Thoracic aorta (tissue), 2 donors: Measurements from ENCODE around the gene SGIP1. TPM values are rescaled to one million over a fixed set of nuclear protein-coding genes. Genes with fewer than 3 reads are reported as not detected.

Source experiments
- ATAC-seq: fragments of 150-250 bp; one replicate; pipeline ENCODE4 v1.8.0; 2017; ENCODE audit warnings: low read depth; ENCODE audit not compliant: insufficient number of reproducible peaks, low FRiP score
- DNase-seq: peaks from one replicate; pipeline ENCODE4 v3.0.0-alpha.2; 2020; ENCODE audit warnings: low spot score
- H3K27ac ChIP-seq, 2 donors: fragments of 200-600 bp; sonication (generic); 1 replicate in 1 of 2; 2 replicates in 1 of 2; pipeline ENCODE4 v1.5.1; 2016; ENCODE audit warnings: mild to moderate bottlenecking in 2 of 2, moderate library complexity in 2 of 2
- H3K27me3 ChIP-seq: fragments of 200-600 bp; sonication (generic); replicated peaks from 2 replicates; pipeline ENCODE4 v1.6.0; 2016; ENCODE audit warnings: mild to moderate bottlenecking; ENCODE audit not compliant: insufficient read depth
- H3K36me3 ChIP-seq: fragments of 200-600 bp; sonication (generic); one replicate; pipeline ENCODE4 v1.5.1; 2016
- H3K4me1 ChIP-seq, 2 donors: fragments of 200-600 bp; sonication (generic); 1 replicate in 1 of 2; 2 replicates in 1 of 2; pipeline versions ENCODE4 v1.5.1 to v1.6.0; 2016; ENCODE audit warnings: low read depth in 2 of 2, mild to moderate bottlenecking in 1 of 2; ENCODE audit not compliant: control insufficient read depth in 1 of 2
- H3K4me3 ChIP-seq: fragments of 200-600 bp; sonication (generic); 2 replicates; pipeline ENCODE4 v1.5.1; 2016; ENCODE audit warnings: mild to moderate bottlenecking
- H3K9me3 ChIP-seq: fragments of 200-600 bp; sonication (generic); 2 replicates; pipeline ENCODE4 v1.5.1; 2016
- CTCF ChIP-seq: fragments of 200-600 bp; sonication (generic); IDR thresholded peaks from one replicate; pipeline ENCODE4 v1.5.1; 2019; ENCODE audit warnings: antibody characterized with exemption
- total RNA-seq, 2 donors: library from RNA; depleted of rRNA; stranded (reverse); fragments of >200 nt; gene quantifications; one replicate each; pipeline versions ENCODE4 v1.1.0 to v1.2.3, GENCODE V29; 2016

Gene SGIP1
- total RNA-seq, 2 donors from 2014 or later = 47.4 to 116 TPM

GRCh38 chr1:66685265-66685664 lies 151.3 kb downstream of the SGIP1 start:
- no peak for TF ChIP-seq CTCF
- H3K27ac ChIP-seq = peak overlapping the region; percentile 49 to 65
- H3K4me1 ChIP-seq = peaks cover 21 to 48% of the 10 kb centered on the region in 2 donors
- no peak for DNase-seq
- ATAC-seq = peak; percentile 40
- no peak overlapping the region for H3K4me3 ChIP-seq
- no peaks in the 10 kb centered on the region for H3K36me3 ChIP-seq
- H3K27me3 ChIP-seq = no peaks in the 10 kb centered on the region
- H3K9me3 ChIP-seq = no peaks in the 10 kb centered on the region

GRCh38 chr1:66685670-66686069 lies 151.7 kb downstream of the SGIP1 start:
- Histone ChIP-seq H3K9me3 (no peaks in the 10 kb centered on the region), H3K27ac (peak overlapping the region; percentile 49 to 65), H3K36me3 (no peaks in the 10 kb centered on the region), H3K4me3 (no peak overlapping the region), H3K27me3 (no peaks in the 10 kb centered on the region), H3K4me1 (peaks cover 21 to 48% of the 10 kb centered on the region in 2 donors)
- TF ChIP-seq CTCF = no peak
- ATAC-seq (no peak), DNase-seq (no peak)

- TF ChIP-seq CTCF = no peak
- no peak for ATAC-seq
- no peak overlapping the region for H3K4me3 ChIP-seq
- DNase-seq = no peak
- no peaks in the 10 kb centered on the region for H3K27me3 ChIP-seq
- H3K9me3 ChIP-seq = no peaks in the 10 kb centered on the region
- H3K36me3 ChIP-seq = peaks cover 2% of the 10 kb centered on the region
- peaks cover 26 to 48% of the 10 kb centered on the region in 2 donors for H3K4me1 ChIP-seq
- H3K27ac ChIP-seq = peak overlapping the region; percentile 49 to 65
These were observed 152.5 kb downstream of the SGIP1 start for GRCh38 chr1:66686406-66686805.

DNA sequence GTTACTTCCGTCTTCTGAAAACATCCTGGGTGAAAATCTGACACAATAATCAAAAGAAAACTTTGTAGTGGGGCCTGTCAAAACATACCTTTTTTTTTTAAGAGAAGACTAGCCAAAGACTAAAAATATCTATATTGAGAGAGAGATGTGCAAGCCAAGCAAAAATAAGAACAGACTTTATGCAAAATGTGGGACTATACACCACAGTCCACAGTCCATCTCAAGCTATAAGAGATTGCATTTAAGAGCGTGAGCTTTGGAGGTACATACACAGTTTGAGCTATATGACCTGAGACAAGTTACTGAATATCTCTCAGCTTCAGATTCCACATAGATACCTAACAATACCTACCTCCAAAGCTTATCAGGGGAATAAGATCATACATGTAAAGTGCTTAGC lies 153.4 kb downstream of the SGIP1 start:
- TF ChIP-seq CTCF = no peak
- peaks cover 27 to 48% of the 10 kb centered on the region in 2 donors for H3K4me1 ChIP-seq
- H3K36me3 ChIP-seq = peaks cover 2% of the 10 kb centered on the region
- ATAC-seq (no peak), DNase-seq (no peak)
- H3K27ac ChIP-seq = peak overlapping the region; percentile 46 to 65
- H3K27me3 ChIP-seq = no peaks in the 10 kb centered on the region
- H3K4me3 ChIP-seq = no peak overlapping the region
- no peaks in the 10 kb centered on the region for H3K9me3 ChIP-seq

DNA sequence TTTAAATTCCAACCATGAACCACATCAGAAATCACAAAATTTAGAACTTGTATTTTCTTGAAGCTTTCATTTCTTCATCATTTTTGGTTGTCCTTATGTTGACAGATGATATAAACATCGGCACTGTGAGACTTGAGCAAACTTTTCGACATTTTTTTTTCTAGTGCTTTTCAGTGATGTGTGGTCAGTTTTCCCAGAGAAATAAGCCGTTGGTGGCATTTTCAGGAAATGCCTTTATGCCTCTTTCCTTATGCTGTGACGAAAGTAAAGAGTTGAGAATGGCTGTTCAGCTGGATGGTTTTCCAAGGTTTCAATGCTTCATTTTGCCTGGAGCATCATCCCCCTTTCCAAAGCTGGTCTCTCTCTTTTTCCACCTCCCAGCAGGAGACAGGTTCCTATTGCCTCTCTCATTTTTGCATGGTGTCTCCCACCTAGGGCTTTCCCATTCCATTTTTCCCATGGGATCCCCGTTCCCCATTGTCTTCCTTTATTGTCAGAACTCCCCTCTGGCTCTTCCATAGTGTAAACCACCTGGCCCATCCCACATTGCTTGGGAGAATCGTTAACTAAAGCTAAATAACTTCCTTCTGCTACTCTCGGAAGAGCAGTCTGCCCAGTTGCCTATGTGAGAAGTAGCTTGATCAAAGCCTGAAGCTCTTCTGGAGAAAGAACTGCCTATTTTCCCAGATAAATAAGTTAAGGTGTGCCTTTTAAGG lies 156.9 kb downstream of the SGIP1 start:
- Histone ChIP-seq H3K4me1 (peaks cover 21 to 25% of the 10 kb centered on the region in 2 donors), H3K27ac (peak overlapping the region; percentile 3 to 48), H3K4me3 (no peak overlapping the region), H3K36me3 (peaks cover 2% of the 10 kb centered on the region), H3K27me3 (no peaks in the 10 kb centered on the region), H3K9me3 (no peaks in the 10 kb centered on the region)
- ATAC-seq = no peak
- no peak for DNase-seq
- TF ChIP-seq CTCF = no peak
